ENCODE results near the gene WDR18.

WDR18 gene

DNA sequence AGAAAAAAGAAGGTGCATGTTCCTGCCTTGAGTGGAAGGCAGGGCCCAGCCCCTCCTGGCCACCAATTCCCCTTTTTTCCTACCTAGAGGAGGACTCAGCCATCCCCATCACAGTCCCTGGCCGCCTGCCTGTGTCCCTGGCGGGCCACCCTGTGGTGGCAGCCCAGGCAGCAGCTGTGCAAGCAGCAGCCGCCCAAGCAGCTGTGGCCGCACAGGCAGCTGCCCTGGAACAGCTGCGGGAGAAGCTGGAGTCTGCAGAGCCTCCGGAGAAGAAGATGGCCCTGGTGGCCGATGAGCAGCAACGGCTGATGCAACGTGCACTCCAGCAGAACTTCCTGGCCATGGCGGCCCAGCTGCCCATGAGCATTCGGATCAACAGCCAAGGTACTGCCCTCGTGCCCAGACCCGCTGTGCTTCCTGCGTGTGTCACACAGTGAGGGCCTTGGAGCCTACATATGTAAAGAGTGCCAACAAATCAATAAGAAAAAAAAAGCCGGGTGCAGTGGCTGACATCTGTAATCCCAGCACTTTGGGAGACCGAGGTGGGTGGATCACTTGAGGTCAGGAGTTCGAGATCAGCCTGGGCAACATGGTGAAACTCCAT lies 17.6 kb upstream of the WDR18 start:
- DNase-seq, result no peak

DNA sequence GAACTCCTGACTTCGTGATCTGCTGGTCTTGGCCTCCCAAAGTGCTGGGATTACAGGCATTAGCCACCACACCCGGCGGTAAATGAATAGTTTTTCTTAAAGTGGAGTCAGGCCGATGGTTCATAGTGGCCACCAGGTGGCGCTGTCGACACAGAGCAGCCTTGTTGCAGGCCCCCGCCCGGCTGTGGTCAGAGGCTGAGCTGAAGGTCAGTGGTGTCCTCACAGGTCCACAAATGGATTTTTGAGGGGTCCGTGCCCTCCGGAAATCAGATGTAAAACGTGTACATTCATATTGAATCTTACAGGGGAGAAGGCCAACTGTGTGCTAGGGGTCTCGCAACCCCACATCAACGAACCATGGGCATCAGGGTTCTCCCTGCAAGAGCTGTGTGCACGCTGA lies 13.4 kb upstream of the WDR18 start:
- DNase-seq, result no peak

DNA sequence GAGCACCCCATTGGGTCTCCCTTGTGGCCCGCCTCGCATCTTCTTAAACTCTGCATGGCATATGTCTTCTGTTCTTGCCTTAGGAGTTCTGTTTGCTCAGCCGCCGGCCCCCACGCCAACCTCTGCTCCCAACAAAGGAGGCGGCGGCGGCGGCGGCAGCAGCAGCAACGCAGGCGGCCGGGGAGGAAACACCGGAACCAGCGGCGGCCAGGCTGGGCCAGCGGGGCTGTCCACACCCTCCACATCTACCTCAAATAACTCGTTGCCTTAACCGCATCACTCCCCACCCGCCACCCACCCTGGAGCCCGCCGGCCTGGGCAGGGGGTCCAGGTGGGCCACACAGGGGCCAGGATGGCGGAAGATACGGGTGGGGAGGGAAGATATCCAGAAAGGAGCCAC lies 12.3 kb upstream of the WDR18 start:
- no peak for DNase-seq

DNA sequence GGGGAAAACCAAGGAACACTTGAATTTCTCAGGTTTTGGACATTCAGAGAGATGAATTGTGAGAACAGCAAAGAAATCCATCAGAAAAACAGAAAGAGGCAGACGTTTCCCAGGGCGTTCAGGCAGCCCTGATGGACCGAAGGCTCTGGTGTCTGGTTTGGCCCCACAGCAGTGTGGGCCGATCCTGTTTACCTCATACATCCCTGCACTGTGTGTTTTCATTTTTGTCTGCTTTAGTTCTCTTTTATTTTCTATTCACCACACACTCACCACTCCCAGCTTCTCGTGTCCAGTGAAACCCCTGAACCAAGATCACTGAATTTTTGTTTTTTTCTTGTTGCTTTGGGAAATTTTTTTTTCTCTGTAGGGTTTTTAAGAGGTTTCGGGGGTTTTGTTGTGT lies 11.9 kb upstream of the WDR18 start:
- DNase-seq, result no peak

DNA sequence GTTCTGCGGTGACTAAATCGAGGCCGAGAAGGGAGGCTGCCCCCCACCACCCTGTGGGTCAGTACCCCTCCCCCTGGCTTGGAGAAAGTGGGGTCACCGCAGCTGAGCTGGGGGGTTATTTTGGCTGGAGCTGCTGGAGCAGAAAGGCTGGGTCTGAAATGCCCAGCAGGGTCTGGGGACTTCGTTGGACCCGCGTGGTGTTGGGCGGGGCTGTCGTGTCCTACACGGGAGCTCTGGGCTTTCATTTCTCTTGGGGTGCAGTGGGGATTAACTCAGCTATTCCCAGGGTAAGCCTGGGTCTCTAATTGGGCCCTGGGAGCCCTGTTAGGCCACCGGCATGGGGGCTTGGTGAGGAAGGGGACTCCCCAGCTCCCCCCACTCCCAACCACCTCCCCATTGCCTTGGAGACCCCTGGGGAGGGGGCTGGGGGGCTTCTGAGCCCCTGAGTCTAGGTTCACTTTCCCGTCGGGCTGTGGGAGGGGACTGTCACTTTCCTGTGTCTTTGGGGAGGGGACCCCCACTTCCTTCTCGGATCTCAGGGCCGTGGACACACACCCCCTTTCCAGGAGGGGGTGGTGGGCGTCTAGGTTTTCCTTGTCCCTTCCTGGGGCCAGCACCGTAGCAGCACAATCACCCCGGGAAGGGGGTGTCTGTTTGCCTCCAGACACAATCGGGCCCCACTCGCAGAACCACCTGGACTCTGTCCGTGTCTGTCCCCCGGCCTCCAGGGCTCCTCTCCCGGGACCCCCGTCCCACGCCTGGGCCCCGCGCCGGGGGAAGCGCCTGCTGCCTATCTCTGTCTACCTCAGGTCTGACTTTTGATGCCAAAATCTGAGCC lies 10.2 kb upstream of the WDR18 start:
- no peak for DNase-seq

DNA sequence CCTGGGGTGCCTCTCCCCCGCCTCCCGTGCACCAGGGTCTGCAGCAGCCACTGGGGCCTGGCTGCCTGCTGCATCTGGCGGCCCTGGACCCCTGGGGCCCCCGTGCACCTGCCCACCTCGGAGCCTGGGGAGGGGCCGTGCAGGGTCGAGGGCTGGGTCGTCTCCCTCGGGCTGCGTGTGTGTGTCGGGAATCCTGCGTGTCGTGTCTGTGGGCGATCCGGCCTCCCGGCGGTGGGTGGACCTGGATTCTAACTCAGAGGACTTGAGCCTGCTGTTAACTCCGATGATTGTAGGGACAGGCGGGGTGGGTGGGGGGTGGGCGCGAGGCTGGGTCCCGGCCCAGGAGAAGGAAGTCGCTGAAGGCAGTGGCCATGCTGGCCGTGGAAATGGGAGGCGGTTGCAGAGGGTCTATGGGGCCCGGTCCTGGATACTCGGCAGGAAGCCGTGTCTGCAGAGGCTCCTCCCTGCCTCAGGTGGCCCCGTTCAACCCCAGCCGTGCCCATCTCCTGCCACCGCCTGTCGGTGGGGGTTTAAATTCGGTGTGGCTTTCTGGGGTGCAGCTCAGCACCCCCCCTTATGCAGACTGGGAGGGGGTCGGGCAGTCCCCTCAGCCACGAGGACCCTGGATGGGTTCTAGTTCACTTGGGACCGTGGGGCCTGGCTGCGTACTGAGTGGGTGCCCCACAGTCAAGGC lies 9.4 kb upstream of the WDR18 start:
- DNase-seq, result no peak

DNA sequence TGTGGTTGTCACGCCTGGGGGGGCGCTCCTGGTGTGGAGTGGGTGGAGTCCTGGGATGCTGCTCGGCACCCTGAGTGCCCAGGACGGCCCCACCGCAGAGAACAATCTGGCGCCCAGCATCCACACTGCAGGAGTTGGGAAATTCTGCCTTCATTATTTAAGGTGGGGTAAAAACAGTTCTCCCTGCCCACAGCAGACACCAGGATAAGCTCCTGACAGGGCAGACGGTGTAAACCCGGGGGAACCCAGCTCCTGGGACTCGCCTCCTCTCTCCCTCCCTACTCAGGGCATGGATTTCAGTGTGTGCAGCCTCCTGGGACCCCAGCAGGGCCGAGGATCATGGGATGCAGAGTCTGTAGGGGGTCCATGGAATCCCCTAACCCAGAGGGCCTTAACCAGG lies 7.7 kb upstream of the WDR18 start:
- no peak for DNase-seq

DNA sequence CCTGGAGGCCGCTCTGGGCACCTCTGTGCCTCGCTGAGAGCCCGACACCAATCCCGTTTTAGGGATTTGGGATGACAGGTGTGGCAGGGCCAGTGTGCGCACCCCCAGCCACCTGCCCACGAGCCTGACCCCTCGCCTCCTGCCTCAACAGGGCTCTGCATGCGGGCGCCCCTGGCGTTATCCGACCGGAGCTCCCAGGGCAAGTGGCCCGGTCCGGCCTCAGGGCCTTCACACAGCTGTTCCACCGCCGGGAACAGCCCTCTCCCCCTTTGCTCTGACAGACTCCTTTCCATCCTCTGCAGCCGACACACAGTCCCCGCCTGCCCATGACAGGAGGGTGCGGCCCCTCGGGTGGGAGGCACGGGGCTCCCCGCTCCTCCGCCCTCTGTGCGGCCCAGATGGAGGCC lies 7.1 kb upstream of the WDR18 start:
- DNase-seq, result no peak

DNA sequence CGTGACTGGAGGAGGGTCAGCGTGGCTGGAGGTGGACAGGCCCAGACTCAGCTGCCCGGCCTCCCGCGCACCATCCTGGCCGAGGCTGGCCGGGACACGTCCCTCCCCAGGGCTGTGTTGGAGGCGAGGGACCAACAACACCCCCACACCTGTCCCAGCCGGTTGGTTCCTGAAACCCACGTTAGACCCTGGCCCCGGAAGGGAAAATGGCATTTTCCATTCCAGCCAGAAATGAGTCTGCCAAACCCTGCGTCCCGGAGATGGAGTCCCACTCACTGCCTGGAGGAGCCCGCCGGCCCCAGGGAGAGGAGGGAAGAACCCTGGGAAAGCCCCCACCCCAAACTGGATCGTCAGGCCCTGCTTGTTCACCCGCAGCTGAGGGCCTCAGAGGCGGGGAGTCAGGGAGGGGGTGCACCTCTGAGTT lies 4.8 kb upstream of the WDR18 start:
- no peak for DNase-seq

DNA sequence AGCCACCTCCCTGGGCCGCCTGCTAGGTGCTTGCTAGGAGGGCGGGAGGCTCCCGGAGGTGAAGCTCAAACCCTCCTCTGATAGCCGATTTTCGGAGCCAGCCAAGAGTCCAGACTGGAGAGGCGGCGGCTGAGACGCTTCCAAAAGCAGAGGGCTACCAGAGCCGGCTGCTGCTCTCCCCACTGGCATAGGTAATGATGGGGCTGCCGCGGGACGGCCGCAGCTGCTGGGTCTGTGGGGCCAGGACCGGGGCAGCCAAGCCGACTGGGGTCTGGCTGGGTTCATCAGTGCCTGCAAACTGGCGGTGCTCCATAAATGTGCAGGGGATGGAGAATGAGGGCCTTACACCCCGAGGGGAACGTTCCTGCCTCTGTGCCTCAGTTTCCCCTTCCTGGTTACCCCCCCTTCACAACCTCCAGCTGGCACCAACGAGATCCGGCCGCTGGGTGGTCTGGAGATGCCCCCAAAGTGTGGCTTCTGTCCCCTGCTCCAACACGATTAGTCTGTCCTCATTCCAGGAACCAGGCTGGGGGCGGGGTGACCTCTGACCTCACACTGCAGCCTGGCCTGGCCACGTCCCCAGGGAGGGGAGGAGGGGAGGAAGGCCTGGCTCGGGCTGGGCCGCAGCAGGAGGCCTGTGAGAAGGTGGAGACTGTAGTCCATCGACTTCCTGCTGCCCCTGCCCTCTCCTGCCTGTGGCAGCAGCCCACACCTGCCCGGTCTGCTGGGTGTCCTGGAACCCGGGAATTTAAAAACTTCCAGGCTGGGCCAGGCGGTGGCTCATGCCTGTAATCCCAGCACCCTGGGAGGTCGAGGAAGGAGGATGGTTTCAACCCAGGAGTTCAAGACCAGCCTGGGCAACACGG lies 3.8 kb upstream of the WDR18 start:
- no peak for DNase-seq

DNA sequence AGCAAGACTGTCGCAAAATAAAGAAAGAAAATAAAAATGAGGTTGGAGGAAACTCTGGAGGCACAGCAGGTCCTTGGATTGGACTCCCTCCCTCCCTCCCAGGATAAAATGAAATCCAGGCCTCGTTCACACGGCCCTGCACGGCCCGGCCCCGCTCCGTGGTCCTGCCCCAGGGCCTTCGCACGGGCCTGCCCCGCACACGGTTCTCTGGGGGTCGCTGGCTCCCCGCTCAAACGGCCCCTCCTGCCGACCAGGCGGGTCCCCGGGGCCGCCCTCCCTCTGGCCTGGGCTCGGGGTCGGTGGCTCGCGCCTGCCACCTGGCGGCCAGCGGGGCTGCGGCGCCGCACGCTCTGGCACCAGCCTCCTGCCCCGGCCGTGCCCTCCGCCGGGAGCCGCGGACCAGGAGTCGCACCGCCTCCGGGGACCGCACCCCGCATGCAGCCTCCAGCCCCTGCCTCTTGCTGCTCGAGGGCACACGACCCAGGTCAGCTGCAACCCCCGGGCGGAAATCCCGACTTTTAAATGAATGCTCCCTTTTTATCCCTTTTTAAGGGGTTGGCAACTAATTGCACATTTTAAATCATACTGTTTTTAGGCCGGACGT lies 1.5 kb upstream of the WDR18 start:
- DNase-seq, result peak; percentile 64

DNA sequence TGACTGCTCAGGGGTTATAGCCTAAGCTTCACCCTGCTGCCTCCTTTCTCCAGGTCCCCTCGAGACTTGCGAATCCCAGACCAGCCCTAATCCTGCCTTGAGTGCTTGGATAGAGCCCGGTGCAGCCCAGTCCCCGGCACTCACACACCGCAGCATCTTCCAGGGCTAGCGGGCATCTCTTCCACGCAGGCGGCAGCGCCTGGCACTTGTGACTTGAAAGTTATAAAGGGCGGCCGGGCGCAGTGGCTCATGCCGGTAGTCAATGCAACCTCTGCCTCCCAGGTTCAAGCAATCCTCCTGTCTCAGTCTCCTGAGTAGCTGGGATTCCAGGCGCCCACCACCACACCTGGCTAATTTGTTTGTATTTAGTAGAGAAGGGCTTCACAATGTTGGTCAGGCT lies 1.9 kb downstream of the WDR18 start:
- DNase-seq, result no peak

DNA sequence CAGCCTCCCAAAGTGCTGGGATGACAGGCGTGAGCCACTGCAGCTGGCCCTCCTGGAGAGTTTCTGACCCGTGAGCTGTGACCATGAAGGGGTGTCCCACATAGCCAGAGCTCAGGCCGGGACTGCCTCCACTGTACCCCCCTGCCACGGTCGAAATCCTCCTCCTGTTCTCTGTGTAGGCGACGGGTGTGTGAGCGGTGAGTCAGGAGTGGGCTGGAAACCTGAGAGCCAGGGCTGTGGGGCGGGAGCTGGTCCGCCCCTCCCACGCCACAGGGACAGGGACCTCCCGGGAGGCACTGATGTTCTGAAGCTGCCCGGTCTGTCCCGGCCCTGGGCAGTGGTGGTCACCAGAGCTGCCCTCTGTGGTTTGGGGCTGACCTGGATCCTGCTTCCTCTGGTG lies 3.9 kb downstream of the WDR18 start:
- no peak for DNase-seq

DNA sequence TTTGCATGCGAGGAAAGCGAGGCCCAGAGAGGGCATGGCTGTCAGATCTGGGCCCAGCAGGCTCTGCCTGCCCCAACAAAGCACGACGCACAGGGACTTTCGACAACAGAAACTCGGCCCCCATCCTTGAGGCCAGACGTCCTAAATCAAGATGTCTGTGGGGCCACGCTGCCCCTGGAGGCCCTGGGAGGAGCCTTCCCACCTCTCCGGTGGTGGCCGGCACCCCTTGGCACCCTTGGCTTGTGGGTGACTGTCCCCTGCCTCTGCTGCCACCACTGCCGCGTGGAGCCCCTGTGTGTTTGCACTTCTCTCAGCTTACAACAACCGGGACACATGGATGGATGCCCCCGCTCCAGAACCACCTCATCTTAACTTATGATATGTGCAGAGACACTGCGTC lies 4.4 kb downstream of the WDR18 start:
- DNase-seq, result no peak

DNA sequence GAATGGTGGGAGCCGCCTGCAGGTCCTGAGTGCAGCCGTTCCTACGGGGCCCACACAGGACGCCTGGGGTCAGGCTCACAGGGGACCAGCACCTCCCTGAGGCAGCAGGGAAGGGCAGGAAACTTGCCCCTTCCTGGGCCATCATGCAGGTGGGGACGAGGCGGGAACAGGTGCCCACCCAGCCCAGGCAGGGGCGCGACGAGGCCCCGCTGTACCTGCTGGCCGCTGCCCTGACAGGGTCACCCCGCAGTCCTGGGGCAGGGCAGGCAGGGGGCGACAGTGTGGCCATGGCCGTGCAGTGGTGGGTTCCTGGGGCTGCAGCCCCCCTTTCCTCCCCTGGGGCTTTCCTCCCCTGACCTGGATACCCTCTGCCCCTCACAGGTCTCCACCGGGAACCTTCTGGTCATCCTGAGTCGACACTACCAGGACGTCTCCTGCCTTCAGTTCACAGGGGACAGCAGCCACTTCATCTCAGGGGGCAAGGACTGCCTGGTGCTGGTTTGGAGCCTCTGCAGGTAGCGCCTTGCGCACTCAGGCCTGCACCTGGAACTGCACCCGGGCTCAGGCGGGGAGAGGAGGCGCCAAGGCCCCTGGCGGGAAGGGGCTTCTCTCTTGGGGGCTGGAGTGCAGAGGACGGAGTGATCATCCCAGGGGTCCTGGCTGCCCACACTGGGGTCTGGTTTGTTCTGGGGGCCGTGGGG lies 5.4 kb downstream of the WDR18 start:
- no peak for DNase-seq

DNA sequence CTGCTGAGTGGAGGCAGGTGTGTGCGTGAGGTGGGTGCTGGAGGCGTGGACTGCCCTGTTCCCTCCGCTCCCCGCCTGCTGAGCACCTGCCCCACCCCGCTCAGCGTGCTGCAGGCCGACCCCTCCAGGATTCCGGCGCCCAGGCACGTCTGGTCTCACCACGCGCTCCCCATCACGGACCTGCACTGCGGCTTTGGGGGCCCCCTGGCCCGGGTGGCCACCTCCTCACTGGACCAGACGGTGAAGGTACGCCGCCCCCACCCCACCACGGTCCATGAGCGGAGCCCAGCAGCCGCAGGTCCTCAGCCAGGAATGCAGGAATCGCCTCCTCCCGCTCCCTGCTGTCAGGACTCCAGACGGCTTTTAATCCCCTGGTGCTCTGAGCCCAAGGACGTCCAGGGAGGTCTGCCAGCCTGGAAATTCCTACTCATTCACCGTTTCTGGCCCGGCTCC lies 6.0 kb downstream of the WDR18 start:
- DNase-seq, result no peak

DNA sequence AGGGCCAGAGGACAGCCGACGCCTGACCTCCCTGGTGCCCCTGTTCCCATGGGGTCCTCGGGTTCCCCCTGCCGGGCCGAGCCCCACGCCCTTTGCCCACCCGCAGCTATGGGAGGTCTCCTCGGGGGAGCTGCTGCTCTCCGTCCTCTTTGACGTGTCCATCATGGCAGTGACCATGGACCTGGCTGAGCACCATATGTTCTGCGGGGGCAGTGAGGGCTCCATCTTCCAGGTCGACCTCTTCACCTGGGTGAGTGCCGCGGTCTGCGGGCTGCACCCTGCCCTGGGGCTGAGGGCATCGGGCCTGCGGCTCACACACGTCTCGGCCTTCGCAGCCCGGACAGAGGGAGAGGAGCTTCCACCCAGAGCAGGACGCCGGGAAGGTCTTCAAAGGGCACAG lies 6.6 kb downstream of the WDR18 start:
- no peak for DNase-seq

DNA sequence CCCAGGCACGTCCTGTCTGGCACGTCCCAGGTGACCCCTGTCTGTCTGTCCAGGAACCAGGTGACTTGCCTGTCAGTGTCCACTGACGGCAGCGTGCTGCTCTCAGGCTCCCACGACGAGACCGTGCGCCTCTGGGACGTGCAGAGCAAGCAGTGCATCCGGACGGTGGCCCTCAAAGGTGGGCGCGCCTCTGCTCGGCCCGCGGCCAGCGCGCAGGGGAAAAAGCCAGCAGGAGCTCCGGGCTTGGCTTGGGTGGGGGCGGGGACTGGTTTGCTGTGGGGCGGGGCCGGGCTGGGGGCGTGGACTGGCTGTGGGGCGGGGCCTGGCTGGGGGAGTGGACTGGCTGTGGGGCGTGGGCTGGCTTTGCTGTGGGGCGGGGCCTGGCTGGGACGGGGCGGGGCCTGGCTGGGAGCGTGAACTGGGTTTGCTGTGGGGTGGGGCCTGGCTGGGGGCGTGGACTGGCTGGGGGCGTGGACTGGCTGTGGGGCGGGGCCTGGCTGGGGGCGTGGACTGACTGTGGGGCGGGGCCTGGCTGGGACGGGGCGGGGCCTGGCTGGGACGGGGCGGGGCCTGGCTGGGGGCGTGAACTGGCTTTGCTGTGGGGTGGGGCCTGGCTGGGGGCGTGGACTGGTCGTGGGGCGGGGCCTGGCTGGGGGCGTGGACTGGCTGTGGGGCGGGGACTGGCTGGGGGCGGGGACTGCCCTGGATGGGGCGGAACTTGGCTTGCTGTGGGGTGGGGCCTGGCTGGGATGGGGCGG lies 7.2 kb downstream of the WDR18 start:
- DNase-seq, result peak; percentile 67

DNA sequence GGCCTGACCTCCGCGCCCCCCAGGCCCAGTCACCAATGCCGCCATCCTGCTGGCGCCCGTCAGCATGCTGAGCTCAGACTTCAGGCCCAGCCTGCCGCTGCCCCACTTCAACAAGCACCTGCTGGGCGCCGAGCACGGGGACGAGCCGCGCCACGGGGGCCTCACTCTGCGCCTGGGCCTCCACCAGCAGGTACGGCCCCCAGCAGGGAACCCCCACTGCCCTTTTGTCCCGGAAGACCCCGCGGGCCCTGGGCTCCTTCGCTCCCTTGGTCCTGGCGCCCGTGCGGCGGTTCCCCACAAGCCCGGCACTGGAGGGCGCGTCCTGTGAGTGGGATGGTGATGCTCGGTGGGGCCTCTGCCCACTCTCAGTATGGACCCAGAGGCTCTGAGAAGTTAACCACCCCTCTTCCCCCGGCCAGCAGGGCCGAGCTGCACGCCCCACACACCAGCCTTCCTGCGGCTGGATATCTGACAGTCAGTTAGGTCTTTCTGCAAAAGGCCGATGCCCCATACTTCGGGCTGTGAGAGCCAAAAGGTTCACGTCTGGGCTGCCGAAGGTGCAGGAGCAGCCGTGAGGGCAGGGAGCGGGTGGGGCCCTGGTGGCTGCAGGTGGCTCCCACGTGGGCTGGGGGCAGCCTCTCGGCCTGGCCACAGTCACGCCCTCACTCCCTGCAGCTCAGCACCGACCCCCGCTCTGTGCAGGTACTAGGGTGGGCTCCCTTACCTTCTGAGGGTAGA lies 8.0 kb downstream of the WDR18 start:
- no peak for DNase-seq

DNA sequence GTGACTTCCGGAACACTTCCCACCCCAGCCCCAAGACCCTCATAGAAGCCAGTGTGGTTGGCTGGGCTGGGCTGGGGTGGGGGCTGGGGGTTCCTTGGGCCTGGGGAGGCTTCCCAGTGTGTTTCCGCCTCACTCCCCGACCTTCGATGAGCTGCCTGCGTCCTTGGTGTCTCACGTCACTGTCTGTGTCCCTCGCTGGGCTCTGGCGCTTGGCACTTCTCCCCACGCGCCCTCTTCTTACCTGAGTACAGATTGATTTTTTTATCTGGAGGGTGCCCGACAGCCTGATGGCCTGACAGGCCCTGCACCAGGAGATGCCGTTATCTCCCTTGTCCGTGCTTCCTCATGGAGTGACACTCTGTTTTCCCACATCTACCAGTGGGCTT lies 8.5 kb downstream of the WDR18 start:
- no peak for DNase-seq

All from activated gamma-delta T cell (primary cell).